Muscle of arm (tissue), 12 donors: ENCODE results near the gene GOLGA5. TPM values are rescaled to one million over a fixed set of nuclear protein-coding genes. Genes with fewer than 3 reads are reported as not detected.
"Not testable (repeated sequence)": the region's sequence is repeated elsewhere in the genome, so short reads cannot be mapped to it uniquely, and the experiment has no call there.

ENCODE experiments used
- DNase-seq: peaks from one replicate; pipeline ENCODE4 v3.0.0-alpha.2; 2013
- polyA plus RNA-seq, 12 donors: library from polyadenylated mRNA; unstranded; fragments of 120-200 nt; gene quantifications; one replicate each; pipeline ENCODE4 v1.2.1, GENCODE V29; 2013; ENCODE audit not compliant: insufficient read length in 12 of 12

GOLGA5 gene
- polyA plus RNA-seq, 12 donors: 23.3 to 44.1 (median 37.2) TPM; not detected in 1

- no peak for DNase-seq
Observed at GRCh38 chr14:92770484-92770883, 23.6 kb upstream of the GOLGA5 start.

- DNase-seq: no peak
Observed at GRCh38 chr14:92774572-92774971, 19.5 kb upstream of the GOLGA5 start.

DNA sequence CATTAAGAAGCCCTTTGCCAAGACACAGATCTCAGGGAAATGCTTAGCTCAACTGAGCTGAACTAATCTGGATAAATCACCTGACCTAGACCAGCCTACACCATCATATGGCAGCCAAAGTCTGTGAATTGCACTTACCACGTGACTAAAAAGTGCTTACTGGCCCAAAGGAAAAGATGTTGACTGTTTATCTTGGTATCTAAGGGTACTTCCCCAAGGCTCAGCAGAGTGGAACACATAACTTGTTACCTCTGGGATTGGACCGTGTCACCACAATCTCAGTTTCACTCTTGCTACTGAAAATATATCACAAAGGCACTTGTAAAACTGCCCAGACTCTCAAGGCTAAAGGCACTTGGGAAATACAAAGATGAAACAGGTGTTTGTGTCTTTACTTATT lies 18.8 kb upstream of the GOLGA5 start:
- not testable (repeated sequence) for DNase-seq

DNA sequence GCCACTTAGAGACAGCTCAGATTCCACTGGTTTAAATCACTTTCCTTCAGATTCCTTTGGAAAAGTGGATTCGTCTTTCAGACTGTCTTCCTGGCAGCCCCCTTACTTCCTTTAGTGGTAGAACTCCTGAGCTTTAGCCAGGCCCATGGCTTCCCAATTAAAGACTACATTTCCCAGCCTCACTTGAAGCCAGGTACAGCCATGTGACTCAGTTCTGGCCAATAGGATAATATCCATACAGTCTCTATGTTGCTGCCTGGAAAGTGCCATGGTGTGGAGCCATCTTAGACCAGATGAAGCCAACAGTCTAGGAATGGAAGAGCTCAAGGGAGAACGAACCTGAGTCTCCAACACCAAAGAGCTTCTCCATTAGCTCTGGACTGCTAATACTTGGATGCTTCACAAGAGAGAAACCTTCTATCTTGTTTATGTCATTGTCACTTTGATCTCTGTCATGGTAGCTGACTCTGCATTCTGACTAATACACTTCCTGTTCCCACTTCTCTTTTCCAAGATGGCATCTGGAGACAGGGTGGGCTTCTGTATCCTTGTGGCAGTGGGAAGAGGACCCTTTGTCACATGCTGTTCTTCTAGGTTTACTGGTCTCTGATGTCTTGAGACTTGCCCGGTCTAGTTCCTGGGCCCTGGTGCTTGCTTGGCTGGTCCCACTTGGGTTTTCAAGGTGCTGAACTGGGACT lies 15.1 kb upstream of the GOLGA5 start:
- DNase-seq: not testable (repeated sequence)

DNA sequence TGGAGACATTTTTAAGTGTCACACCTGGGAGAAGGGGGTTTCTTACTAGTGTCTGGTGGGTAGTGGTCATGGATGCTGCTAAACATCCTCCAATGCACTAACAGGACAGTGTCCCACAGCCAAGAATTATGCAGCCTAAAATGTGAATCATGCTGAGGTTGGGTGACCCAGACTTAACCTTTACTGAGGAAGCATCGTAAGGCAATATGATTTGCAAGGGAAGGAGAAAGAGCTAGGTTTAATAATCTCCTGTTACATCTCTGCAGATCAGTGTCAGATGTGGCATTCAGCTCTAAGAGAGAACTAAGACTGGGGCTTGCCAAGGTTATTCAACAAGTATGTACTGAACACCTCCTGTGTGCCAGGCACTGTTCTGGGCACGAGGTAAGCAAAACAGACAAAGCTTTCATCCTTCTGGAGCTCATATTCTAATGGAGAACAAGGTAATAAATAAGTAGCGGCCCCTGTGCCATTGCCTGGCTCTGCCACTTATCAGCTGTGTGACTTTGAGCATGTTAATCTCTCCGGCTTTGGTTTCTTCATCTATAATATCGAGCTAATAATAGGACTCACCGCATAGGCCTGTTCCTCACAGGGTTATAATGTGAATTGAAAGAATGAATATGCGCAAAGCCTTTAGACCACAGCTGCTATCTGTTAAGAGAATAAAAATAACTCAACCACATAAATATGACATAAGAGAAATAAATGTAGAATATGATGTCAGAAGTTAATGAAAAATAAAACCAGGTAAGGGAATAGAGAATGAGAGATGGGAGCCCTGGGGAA lies 13.5 kb upstream of the GOLGA5 start:
- DNase-seq: no peak

- no peak for DNase-seq
Observed at GRCh38 chr14:92781350-92781749, 12.8 kb upstream of the GOLGA5 start.

DNA sequence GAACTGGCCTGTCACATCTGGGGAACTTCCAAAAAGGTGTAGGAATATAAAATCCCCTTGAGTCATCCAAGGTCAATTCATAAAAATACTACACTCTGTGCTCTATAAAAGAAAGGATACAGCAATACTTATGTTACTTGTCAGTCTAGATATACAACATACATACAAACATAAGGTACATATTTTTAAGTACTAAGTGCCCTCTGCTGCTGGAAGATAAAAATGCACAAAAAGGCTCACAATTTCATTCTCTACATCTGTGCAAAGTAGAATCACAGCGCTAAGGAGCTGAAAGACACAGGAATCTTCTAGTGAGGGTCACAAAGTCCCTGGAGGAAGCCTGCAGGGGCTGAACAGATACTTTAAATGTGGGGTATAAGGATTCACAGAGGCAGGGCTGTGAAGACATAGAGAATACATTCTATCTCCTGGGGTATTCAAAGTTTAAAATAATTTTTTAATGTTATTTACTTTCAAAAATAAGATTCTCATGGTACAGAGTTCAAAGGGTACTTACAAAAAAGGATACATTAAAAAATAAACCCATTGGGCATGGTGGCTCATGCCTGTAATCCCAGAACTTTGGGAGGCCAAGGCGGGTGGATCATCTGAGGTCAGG lies 10.2 kb upstream of the GOLGA5 start:
- DNase-seq: peak; percentile 64

DNA sequence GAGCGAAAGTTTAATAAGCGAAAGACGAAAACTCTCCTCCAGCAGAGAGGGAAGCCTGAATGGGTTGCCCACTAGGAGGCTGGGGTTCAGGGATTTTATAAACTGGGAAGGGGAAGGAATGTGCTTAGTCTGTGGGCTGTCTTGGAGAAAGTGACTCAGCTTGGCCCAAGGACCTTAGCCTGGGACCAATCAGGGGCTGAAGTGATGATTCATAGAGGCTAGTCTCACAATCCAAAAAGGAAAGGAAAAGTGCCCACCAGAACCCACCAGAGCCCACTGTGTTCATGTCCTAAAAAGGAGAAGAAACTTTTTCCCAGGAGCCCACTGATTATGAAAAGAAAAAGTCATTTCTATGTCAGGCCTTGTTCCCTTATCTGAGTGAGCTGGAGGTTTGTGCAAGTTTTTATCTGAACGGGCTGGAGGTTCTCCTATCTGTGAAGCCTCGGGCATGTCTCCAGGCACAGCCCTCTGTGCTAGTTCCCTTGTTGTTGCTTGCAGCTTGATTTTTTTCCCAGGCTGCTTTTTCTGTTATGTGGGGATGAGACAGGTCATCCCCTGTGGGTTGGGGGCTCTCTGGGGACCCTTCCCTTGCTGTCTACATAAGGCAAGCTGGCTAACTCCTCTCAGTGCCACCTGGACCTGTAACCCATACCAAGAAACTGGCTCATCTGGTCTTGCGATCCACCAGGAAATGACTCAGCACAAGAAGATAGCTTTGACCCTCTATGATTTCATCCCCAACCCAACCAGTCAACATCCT lies 8.3 kb upstream of the GOLGA5 start:
- no peak for DNase-seq

GRCh38 chr14:92786427-92786756 lies 7.7 kb upstream of the GOLGA5 start:
- DNase-seq: no peak

GRCh38 chr14:92787554-92787953 lies 6.6 kb upstream of the GOLGA5 start:
- DNase-seq: no peak

- no peak for DNase-seq
Observed at GRCh38 chr14:92789457-92790089, 4.5 kb upstream of the GOLGA5 start.

DNA sequence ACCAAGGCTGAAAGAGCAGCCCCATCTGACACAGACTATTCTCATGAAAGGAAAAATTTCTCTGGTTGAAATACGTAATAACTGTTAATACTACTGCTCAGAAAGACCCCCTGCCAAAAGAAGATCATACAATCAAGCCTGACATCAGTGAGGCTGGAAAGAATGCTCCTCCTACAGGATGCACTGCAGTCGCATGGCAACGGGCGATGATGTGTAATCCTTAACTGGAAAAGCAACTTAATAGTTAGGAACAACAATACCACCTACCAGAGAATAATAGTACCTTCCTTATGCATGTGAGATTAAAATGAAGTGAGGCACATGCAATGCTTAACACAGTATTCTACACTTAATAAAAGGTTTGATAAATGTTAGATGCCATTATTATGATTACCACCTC lies 1.2 kb upstream of the GOLGA5 start:
- no peak for DNase-seq

- peak; percentile 28 for DNase-seq
Observed at GRCh38 chr14:92794547-92794941, 439 bp downstream of the GOLGA5 start.

DNA sequence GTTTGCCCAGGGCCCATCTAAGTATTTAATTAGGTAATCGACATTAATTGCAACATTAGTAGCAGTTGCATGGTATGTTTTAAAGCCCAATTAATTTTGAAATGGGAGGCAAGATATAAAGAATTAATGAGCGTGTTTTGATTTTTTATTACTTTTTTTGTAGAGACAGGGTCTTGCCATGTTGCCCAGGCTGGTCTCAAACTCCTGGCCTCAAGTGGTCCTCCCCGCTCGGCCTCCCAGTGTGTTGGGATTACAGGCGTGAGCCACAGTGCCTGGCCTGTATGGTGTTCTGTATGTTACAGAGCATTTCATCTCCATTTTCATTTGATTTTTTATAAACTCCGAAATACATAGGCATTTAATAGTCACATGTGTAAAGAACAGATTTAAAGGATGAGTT lies 856 bp downstream of the GOLGA5 start:
- DNase-seq: no peak

DNA sequence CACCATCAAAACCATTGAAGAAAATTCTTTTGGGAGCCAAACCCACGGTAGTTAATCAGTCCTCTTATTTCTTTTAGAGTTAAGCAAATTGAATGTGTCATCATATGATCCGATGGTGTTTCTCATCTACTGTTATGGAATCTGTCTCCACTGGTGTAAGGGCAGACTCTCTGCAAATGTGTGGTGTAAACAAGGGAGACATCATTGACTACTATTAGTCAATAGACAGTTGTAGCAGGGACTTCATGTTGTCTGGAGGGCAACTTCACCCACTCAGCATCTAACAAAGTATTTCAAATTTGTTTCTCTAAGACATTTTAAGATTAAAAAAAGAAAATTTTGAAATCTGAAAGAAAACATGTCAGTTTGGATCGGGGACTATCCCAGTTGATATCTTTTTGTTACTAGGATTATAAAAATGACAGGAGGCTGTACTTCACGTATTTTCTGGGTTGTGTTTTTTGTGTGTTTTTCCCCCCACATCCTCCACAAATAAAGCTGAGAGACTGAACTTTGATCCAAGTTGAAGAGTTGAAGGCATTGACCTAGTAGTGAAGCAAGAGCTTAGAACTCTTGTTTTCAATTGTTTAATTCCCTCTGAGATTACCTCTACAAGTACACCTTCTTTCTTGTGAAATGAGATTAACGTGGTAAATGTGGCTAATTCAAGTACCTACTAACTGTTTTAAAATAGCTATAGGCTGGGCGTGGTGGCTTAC lies 4.0 kb downstream of the GOLGA5 start:
- DNase-seq: no peak

DNA sequence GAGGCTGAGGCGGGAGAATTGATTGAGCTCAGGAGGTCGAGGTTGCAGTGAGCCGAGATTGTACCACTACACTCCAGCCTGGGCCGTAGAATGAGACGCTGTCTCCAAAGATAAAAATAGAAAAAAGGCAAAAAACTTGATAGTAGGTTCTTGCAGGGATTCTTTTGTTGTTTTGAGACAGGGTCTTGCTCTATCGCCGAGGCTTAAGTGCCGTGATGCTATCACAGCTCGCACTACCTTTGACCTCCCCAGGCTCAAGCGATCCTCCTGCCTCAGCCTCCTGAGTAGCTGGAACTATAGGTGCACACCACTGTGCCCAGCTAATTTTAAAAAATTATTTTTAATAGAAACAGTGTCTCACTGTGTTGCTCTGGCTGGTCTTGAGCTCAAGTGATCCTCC lies 4.7 kb downstream of the GOLGA5 start:
- no peak for DNase-seq

- no peak for DNase-seq
Observed at GRCh38 chr14:92800012-92800411, 5.9 kb downstream of the GOLGA5 start.

DNA sequence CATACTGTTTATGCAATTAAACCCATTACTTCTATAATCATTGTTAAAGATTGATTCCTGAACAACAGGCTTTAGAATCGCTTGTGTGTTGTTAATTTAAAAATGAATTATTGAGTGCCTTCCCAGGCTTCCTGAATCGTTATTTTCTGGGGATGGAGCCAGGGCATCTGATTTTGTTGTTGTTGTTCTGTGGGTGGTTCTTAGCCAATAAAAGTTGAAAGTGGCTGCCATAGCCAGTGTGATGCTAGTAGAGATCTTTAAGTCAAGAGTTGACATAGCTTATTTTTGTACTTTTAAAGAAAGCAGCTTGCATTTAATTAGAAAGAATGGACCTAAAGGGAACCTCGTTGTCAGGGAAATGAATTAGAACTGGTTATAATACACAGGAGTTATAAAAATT lies 6.4 kb downstream of the GOLGA5 start:
- no peak for DNase-seq

- no peak for DNase-seq
Observed at GRCh38 chr14:92801917-92802316, 7.8 kb downstream of the GOLGA5 start.

DNA sequence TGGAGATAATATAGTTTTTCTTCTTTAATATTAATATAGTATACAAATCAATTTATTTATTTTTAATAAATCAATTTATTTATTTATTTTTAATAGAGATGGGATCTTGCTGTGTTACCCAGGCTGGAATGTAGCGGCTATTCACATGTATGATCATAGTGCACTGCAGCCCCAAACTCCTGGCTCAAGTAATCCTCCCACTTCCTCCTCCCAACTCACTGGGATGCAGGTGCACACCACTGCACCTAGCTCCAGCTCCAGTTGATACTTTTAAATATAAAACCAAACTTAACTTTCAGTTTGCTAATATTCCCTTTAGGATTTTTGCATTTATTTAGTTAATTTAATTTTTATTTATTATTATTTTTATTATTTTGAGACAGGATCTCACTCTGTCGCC lies 8.6 kb downstream of the GOLGA5 start:
- DNase-seq: no peak

- no peak for DNase-seq
Observed at GRCh38 chr14:92813201-92813600, 19.1 kb downstream of the GOLGA5 start.
